HG03064 (cell line): ENCODE data around the gene SNRPA.
"Not testable (repeated sequence)": the region's sequence is repeated elsewhere in the genome, so short reads cannot be mapped to it uniquely, and the experiment has no call there.

Experiments used
- ATAC-seq: cut with Tn5 transposase; IDR thresholded peaks from one replicate; pipeline ENCODE4 v1.9.1; 2021; ENCODE audit warnings: low read depth; ENCODE audit not compliant: unreplicated experiment

The SNRPA gene

GRCh38 chr19:40811478-40812341 lies 60.7 kb downstream of the SNRPA start:
- no peak for ATAC-seq

GRCh38 chr19:40812571-40812970 lies 61.6 kb downstream of the SNRPA start:
- not testable (repeated sequence) for ATAC-seq

- no peak for ATAC-seq
Observed at GRCh38 chr19:40813182-40813581, 62.2 kb downstream of the SNRPA start.
